Measurements from ENCODE around the gene SCLT1. TPM values are rescaled to one million over a fixed set of nuclear protein-coding genes. Genes with fewer than 3 reads are reported as not detected.

SCLT1 gene
- polyA plus RNA-seq, 5 donors, result 13.8 to 26.8 (median 20.3) TPM

DNA sequence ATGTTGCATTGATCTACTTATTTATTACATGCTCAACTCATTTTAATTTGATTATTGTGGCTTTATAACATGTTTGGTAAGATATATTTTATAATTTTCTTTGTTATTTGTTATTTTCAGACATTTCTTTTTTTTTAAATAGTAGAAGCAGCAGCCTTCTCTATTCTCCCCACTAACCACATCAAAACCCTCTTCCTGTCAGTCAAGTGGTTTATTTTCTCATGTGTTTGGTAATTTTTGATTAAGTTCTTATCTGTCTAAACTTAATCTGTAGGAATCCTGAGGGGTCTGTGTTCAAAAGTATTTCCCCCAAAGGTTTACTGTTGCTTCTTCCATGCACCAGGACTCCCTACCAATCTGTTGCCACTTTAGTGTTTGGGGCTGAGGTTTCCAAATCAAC, 131.9 kb downstream of the SCLT1 start:
- no peak for DNase-seq

DNA sequence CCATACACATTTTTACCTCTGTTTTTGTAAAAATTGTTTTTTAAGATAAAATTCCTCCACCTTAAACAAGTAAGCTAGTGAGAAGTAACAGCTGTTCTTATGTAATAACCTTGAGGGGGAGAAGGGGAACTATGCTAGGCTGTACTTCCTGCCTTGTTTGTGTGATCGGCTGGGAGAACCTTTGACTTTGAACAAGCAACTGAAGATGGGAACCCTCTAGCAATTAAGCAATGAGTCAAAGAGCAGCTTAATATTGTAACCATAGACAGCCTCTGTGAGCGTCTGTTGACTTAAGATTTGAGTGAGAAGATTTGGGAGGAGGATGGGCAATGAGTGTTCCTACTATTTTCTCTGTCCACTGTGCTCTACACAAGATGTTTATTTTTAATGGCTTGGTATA, 135.1 kb downstream of the SCLT1 start:
- DNase-seq, result no peak

DNA sequence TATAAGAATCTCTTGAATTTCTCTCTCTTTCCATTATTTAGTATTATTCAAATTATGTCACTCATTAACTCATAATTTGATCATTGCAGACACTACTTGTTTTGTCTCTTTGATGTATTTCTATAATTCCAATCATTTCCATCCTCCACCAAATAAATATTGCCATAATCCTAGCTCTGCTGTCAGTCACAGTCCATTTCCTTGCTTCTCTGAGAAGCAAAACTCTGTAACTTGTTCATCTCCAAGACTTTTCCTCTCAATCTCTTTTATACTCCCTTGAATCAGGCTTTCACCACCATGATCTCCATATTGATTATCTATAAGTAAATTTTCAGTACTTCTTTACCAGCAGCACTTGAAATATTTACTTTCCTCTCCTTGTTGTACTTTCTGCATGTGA, 135.9 kb downstream of the SCLT1 start:
- DNase-seq, result no peak

DNA sequence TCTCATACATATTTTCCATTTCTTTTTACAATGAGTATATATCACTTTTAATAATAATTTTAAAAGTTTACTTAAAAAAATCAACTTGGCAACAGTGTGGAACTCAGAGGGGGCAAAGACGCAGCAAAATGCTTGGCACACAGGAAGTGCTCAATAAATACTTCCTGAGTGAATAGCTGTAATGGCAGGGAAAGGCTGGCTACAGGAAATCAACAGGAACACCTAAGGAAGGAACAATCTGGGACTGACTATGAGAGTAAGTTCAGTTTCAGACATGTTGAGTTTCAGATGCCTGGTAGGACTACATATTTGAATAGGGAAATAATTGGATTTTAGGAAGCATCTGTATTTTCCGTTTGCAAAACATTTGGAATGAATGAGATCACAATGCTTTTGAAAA, 137.6 kb downstream of the SCLT1 start:
- no peak for DNase-seq

DNA sequence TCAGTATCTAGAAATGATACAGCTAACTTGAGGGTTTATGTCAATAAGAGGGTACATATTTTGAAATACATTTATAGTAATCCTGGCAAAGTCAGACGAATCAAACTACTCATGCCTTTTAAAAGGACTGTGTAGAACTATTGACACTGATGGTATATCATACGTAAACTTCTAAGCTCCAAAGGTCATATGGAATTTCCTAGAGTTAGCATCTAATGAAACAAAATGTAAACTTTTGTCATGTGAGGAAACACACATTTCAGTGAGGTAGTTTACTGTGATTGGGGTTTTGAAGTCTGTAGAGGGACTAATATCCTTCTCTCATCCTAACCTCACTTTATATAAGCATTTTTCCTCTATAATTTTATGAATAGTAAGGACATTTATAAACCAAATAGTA, 138.4 kb downstream of the SCLT1 start:
- DNase-seq, result no peak

DNA sequence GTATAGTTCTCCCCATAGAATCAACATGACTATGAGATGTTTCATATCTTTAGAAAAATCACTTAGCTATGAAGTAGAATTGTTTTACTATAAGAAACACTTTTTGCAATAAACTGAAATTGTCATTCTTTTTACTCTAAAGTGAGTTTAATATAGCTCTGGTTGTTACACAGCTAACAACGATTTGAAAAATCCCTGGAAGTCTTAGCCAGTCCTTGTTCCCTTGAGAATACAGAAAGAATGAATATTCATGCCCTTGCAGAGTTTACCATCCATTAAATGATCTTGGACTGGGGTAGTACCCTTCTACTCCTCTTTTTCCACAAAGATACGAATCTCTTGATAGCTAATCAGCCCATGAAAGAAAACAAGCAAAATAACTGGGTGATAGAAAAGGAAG, 142.0 kb downstream of the SCLT1 start:
- DNase-seq, result no peak

DNA sequence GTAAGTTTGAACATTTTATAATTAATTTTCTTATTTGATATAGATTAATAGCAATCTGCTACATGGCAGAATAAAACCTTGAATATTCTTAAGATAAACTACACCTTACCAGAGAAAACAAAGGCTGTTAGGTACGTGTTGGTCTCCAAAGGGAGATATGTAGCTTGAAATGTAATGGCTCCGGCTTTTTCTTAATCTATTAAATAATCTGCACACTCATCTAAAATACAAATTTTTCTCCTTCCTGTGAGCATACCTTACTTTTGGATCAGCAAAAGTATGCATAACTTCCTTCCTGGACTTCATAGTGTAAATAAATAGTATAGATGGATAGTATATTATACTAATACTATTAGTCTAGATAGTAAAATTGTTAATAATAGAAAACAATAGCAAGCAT, 142.5 kb downstream of the SCLT1 start:
- no peak for DNase-seq

DNA sequence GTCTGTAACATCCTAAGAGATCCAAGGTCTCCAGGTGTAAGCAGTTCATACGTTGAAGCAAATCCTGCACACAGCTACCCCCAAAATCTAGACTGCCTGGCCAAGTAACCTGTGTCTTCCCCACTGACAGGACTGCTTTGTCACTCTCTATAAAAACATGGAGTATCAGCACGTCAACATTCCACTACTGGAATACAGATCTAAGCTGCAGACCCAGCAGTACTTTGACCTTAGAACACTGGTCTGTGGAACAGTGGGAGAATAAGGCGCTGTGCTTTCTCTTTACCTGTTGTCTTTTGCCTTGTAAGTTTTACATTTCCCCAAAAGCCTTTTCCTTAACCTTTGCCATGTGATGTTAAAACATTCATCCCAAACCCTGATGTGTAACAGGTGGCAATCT, 146.4 kb downstream of the SCLT1 start:
- DNase-seq, result no peak

DNA sequence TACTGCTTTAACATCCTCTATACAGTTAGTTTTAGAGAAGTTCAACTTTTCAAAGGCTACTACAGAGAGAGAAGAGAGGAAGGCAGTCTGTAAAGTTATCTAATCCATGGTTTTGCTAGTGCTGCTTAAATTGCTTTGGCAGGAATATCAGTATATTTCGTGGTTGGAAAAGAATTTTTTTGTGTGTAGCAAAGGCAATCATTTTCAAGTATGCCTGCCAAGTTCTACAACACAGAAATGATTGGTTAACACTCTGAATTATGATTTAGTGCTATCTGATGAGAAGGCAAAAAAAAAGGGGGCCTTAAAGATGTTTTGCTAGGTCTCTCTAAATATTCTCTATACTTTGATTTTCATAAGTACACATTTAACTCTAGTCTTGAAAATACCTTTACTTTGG, 150.7 kb downstream of the SCLT1 start:
- peak; percentile 27 to 28 for DNase-seq

DNA sequence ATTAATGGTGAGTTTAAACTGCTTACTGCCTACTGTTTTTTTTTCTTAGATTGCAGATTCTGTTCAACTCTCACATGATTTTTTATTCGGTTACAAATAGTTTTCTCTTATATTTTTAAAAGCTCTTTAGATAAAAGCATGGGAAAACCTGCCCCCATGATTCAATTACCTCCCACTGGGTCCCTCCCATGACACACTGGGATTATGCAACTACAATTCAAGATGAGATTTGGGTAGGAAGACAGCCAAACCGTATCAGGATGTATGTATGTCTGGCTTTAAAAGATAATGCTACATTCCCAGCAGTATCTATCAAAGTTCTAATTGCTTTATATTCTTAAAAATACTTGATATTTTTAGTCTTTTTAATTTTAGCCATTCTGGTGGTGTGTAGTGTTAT, 152.4 kb downstream of the SCLT1 start:
- DNase-seq, result no peak

DNA sequence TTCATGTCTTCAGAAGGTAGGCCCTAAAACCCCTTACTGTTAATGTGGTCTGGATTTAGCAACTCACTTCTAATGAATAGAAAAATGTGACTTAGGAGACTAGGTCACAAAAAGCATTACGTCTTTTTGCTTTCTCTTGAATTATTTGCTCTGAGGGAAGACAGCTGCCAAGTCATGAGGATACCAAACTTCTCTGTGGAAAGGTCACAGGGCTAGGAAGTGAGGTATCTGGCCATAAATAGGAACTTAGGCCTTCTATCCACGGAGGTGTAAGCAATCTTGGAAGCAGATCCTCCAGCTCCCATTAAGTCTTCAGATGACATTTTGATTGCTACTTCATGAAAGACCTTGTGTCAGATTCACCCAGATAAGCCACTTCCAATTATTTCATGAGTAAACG, 163.3 kb downstream of the SCLT1 start:
- DNase-seq, result no peak

DNA sequence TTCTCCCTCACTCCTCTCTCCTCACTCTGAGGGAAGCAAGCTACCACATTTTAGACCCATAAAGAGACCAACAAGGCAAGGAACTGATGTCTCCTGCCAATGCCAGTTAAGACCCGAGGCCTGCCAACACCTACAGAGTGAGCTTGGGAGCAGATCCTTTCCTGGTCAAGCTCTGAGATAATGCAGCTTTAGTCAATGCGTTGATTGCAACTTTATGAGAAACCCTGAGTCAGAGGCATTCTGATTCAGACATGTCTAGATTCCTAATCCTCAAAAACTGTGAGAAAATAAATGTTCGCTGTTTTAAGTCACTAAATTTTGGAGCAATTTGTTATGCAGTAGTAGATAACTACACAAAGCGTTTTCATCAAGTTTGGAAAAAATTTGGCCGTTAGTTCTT, 168.4 kb downstream of the SCLT1 start:
- no peak for DNase-seq

DNA sequence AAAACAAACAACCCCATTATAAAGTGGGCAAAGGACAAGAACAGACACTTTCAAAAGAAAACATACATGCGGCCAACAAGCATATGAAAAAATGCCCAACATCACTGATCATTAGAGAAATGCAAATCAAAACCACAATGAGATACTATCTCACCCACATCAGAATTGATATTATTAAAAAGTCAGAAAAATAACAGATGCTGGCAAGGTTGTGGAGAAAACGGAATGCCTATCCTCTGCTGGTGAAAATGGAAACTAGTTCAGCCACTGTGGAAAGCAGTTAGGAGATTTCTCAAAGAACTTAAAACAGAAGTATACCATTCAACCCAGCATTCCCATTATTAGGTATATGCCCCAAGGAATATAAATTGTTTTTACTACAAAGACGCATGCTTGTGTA, 171.4 kb downstream of the SCLT1 start:
- no peak for DNase-seq

DNA sequence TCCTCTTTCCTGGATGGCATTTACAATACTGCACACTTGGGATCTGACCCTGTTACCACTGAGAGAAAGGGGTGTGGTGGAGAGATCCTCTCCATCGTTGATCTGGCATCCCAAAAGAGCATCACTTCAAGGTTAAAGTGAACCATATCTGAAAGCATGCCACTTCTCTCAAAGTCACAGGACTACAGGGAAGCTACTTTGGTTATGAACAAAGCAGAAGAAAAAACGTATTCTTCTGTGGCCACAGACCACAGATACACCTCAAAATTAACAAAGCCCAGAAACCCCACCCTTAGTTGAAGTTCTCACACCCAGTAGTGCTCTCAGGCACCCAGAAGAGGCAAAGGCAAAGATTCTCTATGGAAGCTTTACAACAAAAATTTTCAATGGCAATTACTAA, 175.6 kb downstream of the SCLT1 start:
- no peak for DNase-seq

DNA sequence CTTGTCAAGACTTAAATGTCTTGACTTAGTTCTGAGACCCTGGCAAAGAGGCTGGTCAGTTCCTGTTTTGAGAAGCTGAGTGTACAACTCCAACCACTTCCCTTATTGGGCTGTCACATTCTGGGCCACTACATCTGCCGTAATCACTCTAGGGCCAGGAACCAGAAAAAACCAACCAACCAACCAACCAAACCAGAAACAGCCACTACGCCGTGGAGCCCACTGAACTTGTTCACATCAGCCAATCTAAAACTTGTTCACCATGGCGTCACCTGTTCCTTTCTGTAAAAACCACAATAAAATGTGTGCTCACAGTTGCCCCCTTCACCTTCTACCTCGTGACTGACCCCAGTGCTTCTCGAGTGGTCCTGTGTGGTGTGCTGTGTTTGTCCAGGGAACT, 176.5 kb downstream of the SCLT1 start:
- DNase-seq, result no peak

DNA sequence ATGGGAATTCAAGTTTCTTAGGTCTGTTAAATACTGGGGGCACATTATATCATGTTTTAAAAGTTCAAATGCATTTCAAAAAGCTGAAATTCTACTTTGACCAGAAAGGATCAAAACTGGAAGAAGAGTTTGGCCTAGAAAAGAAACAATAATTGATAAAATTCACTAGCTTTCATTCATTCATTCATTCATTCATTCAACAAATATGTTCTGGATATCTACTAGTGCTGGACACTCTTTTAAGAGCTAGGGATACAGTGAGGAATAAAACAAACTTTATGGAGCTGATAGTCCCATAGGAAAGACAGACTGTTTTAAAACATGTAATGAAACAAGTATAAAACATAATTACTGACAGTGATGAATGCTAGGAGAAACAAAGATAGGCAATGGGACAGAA, 177.8 kb downstream of the SCLT1 start:
- DNase-seq, result no peak

DNA sequence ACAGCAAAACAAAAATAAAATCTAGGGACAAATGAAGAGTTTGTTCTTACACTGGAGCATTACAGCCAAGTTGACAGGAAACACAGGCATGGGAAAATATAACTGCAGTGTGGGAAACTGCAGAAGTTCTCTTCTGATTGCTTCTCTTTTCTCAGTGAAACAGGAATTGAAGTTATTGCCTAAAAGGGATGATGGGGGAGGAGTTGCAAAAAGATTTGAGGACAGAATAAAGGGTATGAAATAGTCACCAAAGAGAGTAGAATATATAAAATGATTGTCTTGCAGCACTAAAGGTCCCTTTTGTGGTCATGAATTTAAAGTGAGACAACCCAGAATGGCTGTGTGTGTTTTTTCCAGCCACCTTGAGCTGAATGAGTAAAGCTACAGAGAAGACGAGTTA, 180.1 kb downstream of the SCLT1 start:
- no peak for DNase-seq

DNA sequence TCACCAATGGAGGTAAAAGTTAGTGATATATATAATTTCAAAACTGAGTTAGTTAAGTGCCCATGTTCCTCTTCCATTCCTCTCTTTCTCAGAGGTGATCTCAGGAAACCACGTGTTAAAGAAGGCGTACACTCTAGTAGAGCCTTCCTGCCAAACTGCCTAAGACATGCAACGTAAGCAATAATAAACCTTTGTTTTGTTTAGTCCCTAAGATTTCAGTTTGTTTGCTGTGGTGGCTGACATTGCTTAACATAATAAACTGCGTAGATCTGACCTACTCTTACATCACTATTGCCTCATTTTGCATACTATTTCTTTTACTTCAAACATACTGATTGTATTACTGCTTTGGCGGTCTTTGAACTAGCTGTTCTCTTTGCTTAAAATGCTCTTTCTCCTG, 184.6 kb downstream of the SCLT1 start:
- no peak for DNase-seq

DNA sequence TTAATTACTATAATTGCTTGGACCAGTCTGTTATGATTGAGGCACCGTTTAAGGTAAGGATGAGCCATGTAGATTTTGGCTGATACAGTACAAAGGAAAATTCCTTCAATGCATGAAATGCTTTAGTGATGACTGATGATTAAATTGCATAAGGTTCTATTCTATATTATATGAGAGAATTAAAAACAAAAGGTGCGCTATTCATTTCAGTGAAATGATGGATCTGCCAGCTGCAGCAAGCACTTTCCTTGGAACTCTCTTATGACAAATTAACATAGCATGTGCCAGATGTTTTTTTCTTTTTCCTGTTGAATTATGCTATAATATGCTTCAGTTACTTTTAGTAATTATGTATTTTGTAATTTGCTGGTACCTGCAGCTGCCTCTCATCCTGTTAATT, 185.4 kb downstream of the SCLT1 start:
- DNase-seq, result no peak

DNA sequence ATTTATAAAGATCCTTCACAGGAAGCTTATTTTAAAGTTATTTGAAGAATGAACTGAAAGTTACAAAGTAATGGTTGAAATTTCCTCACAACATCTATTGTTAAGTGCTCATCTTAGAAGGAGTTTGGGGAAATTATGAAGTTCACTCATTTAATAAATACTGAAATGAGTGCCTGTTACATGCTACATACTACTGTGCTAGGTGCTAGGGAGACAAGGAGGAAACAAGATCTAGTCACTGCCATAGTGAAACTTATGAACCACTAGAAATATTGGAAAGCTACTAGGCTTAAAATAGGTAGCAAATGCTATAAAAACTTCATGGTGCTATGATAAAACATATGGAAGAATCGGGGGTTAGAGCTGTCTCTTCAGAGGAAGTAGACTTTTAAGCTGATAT, 186.8 kb downstream of the SCLT1 start:
- no peak for DNase-seq

DNA sequence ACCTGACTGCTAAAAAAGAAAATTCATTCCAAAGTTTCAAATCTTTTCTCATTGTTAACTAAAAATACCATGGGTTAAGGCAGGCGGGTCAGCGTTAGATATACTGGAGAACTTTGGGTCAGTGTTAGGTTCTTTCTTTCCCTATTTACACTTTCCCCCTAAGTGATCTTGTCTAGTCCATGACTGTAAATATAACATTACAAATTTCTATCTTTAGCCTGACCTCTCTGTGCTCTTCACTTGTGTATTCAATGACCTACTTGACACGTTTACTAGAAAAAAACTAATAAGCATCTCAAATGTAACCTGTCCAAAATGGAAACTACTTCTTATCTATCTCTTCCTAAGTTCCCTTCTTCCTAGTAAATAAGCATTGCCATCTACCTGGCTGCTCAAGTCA, 188.5 kb downstream of the SCLT1 start:
- DNase-seq, result no peak

DNA sequence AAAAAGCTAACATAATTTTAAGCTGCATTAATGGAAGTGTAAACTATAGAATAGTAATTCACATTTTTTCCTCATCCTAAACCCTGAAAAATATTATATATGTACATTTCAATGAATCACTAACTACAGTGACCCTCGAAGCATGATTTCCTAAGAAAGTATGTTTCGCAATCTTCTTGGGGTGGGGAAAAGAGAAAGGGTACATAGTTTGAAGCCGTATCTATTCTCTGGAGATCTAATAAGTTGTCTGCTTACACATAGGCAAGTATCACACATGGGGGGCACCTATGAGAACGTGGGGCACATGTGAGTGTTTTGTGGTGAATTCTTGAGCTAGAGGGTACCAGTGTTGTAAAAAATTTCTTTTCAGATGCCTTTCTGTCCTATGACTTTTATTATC, 212.7 kb downstream of the SCLT1 start:
- DNase-seq, result no peak

DNA sequence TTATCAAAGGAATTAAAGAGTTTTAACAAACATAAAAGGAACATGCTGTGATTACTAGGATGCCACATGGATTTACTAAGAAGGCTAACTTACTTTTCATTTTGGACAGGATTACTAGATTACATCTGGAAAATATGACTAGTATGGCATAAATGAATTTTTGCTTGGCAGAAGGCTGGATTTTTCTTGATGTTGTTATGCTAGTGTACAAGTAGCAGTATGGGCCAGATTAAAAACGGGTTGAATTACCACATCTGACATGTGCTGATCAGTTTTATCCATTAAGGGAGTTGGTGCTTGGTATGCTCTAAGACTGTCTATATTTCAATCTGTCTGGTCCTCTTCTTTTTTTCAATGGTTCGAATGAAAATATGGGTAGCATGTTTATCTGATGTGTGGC, 213.4 kb downstream of the SCLT1 start:
- DNase-seq, result no peak

DNA sequence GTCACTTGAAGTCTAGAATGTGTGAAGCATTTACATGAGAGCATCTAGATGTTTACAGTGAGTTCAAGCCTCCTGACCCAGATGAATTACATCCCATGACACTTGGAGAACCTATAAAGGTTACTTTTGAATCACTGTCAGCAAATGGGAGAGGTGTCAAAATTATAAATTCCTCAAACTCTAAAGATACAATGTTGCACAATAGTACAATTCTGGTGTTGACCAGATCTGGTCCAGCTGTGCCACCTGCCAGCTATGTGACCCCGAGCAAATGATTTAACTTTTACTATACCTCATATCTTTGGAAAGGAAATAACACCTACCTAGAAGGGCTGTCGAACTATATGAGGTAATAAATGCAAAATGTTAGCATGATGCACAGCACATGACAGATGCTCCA, 214.1 kb downstream of the SCLT1 start:
- no peak for DNase-seq

DNA sequence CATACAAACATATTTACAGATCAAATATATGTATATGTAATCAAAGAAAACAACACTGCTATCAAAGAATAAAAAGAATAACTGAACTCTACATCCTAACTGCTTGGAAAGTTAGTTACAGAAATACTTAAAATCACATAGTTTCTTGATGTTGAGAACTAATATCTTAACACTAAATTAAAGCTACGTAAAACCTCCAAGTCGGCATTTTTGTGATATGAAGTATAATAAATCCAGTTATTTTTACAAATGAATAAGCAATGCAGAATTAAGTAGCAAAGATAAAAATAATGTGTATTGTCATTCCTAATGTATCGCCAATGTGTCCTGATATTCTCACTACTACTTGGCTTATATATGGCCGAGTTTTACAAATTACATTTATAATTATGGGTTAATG, 215.4 kb downstream of the SCLT1 start:
- DNase-seq, result no peak

All from right lung (tissue), 5 donors.